Adrenal gland (tissue), 12 donors: ENCODE measurements around the gene AGBL2. TPM values are rescaled to one million over a fixed set of nuclear protein-coding genes. Genes with fewer than 3 reads are reported as not detected.

Experiments
- DNase-seq, 7 donors: peaks; one replicate each; pipeline ENCODE4 v3.0.0-alpha.2; 2019 to 2020
- H3K27ac ChIP-seq, 5 donors: fragments of 200-600 bp; sonication (generic) in 4 of 5; 1 replicate in 3 of 5; 2 replicates in 2 of 5; pipeline versions ENCODE4 v1.5.1 to v1.8.0; 2016 to 2020; ENCODE audit warnings: mild to moderate bottlenecking in 1 of 5
- H3K27me3 ChIP-seq: fragments of 200-600 bp; 2 replicates; pipeline ENCODE4 v1.8.0; 2021
- H3K36me3 ChIP-seq, 2 donors: fragments of 200-600 bp; replicated peaks in 1 of 2; 1 replicate in 1 of 2; 2 replicates in 1 of 2; pipeline versions ENCODE4 v1.5.1 to v1.8.0; 2018 to 2022
- H3K4me1 ChIP-seq, 2 donors: fragments of 200-600 bp; replicated peaks in 1 of 2; 1 replicate in 1 of 2; 2 replicates in 1 of 2; pipeline versions ENCODE4 v1.5.1 to v1.8.0; 2018 to 2021
- H3K4me3 ChIP-seq, 4 donors: fragments of 200-600 bp; sonication (generic) in 3 of 4; one replicate each; pipeline ENCODE4 v1.5.1; 2016 to 2018
- H3K9me3 ChIP-seq, 3 donors: fragments of 200-600 bp; sonication (generic) in 1 of 3; replicated peaks in 1 of 3; 1 replicate in 2 of 3; 2 replicates in 1 of 3; pipeline versions ENCODE4 v1.5.1 to v1.8.0; 2016 to 2021
- POLR2A ChIP-seq, 2 donors: fragments of 450-650 bp; IDR thresholded peaks; one replicate each; pipeline ENCODE4 v1.6.1; 2017; ENCODE audit warnings: antibody characterized with exemption in 2 of 2, mild to moderate bottlenecking in 2 of 2, moderate library complexity in 1 of 2
- WGBS, 4 donors: extraction: QIAGEN DNeasy Blood & Tissue Kit in 2 of 4; methylation state at CpG; one replicate each; pipeline versions ENCODE4 v1.1.5 to v1.1.7; 2013 to 2017; 5-methylcytosine and 5-hydroxymethylcytosine counted together
- intact Hi-C, 2 donors: fragments of 100-400 bp; cut with DNase I; formaldehyde crosslinking; loops; one replicate each; pipeline versions ENCODE4 v1.14.1 to v1.15.0; 2022 to 2023
- polyA plus RNA-seq, 3 donors: library from polyadenylated mRNA; stranded (reverse); fragments of 200-250 nt in 2 of 3; fragments of 350-450 nt in 1 of 3; fragmentation: Illumina TruSeq in 1 of 3; extraction: RNeasy Lipid Tissue Mini Kit (QIAGEN cat#74804) in 1 of 3; gene quantifications; one replicate each; pipeline ENCODE4 v1.2.3, GENCODE V29; 2013 to 2014
- total RNA-seq, 9 donors: library from RNA; depleted of rRNA in 4 of 9; stranded (reverse); fragments of >200 nt in 4 of 9; fragments of 120-200 nt in 1 of 9; fragmentation: NEBNext Ultra II Directional in 1 of 9; extraction: Animal tissue kit (Norgen Biotek cat#: 25700) in 1 of 9; gene quantifications; one replicate each; pipeline versions ENCODE4 v1.1.0 to v1.2.4, GENCODE V29; 2013 to 2023
- TF ChIP-seq, protein P1 (sequence below), 6 experiments: fragments of 450-650 bp in 4 of 6; fragments of 200-600 bp in 2 of 6; sonication (generic) in 1 of 6; IDR thresholded peaks; 1 replicate in 5 of 6; 2 replicates in 1 of 6; pipeline versions ENCODE4 v1.5.1 to v1.8.0; 2016 to 2021; ENCODE audit warnings: antibody characterized with exemption in 6 of 6, mild to moderate bottlenecking in 2 of 6, moderate library complexity in 1 of 6
- donor health status: healthy with polysubstance abuse.
- donor health status: Bipolar disorder and iron deficiency.
- donor health status: DM: yes; HTN: yes; CAD: no.
- donor health status: DM: no; HTN: no; CAD: no.
- donor health status: DM: no; HTN: no; CAD: no.
- donor health status: DM: yes; HTN: yes; CAD: no.

The AGBL2 gene
- total and polyA plus RNA-seq, 12 donors = 0.18 to 11.3 (median 3.4) TPM

- 82 to 87% (median 86%) methylated on average over 10 of the region's 10 CpGs for WGBS, 4 donors
- Histone ChIP-seq H3K9me3 (no peaks in the 10 kb centered on the region), H3K4me3 (no peak overlapping the region), H3K36me3 (peaks cover 0 to 100% of the 10 kb centered on the region in 2 donors), H3K4me1 (no peaks in the 10 kb centered on the region), H3K27me3 (no peaks in the 10 kb centered on the region), H3K27ac (no peak overlapping the region)
- TF ChIP-seq, protein P1, sequence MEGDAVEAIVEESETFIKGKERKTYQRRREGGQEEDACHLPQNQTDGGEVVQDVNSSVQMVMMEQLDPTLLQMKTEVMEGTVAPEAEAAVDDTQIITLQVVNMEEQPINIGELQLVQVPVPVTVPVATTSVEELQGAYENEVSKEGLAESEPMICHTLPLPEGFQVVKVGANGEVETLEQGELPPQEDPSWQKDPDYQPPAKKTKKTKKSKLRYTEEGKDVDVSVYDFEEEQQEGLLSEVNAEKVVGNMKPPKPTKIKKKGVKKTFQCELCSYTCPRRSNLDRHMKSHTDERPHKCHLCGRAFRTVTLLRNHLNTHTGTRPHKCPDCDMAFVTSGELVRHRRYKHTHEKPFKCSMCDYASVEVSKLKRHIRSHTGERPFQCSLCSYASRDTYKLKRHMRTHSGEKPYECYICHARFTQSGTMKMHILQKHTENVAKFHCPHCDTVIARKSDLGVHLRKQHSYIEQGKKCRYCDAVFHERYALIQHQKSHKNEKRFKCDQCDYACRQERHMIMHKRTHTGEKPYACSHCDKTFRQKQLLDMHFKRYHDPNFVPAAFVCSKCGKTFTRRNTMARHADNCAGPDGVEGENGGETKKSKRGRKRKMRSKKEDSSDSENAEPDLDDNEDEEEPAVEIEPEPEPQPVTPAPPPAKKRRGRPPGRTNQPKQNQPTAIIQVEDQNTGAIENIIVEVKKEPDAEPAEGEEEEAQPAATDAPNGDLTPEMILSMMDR (IDR thresholded peaks at IDR 0.05) = no peak
- no peak for TF ChIP-seq POLR2A (IDR thresholded peaks at IDR 0.05)
- DNase-seq = no peak
- intact Hi-C loops = no loop called here
Observed at GRCh38 chr11:47732271-47732670, 17.1 kb upstream of the AGBL2 start.

- DNase-seq = no peak
- no peak for TF ChIP-seq POLR2A (IDR thresholded peaks at IDR 0.05)
- TF ChIP-seq, protein P1 (IDR thresholded peaks at IDR 0.05) = no peak
- no peak overlapping the region for H3K4me3 ChIP-seq
- no peaks in the 10 kb centered on the region for H3K4me1 ChIP-seq
- H3K27me3 ChIP-seq = no peaks in the 10 kb centered on the region
- H3K9me3 ChIP-seq = no peaks in the 10 kb centered on the region
- peaks cover 0 to 98% of the 10 kb centered on the region in 2 donors for H3K36me3 ChIP-seq
- WGBS, 4 donors = 62 to 70% (median 68%) methylated on average over 6 of the region's 6 CpGs
- peak overlapping the region in 1 of 5 donors; percentile 23 for H3K27ac ChIP-seq
- intact Hi-C loops = no loop called here
Observed at GRCh38 chr11:47731475-47731874, 16.3 kb upstream of the AGBL2 start.

- peak in 6 of 7 donors; percentile 33 to 74 (median 64) for DNase-seq
- TF ChIP-seq POLR2A (IDR thresholded peaks at IDR 0.05) = no peak
- TF ChIP-seq, protein P1 (IDR thresholded peaks at IDR 0.05) = no peak
- WGBS, 4 donors = 67 to 76% (median 68%) methylated on average over 12 of the region's 12 CpGs
- H3K27ac ChIP-seq = peak overlapping the region in 2 of 5 donors; percentile 28 to 47
- H3K27me3 ChIP-seq = no peaks in the 10 kb centered on the region
- peaks cover 0 to 97% of the 10 kb centered on the region in 2 donors for H3K36me3 ChIP-seq
- intact Hi-C loops = no loop called here
- H3K4me1 ChIP-seq = peaks cover 10 to 21% of the 10 kb centered on the region in 2 donors
- no peaks in the 10 kb centered on the region for H3K9me3 ChIP-seq
- H3K4me3 ChIP-seq = no peak overlapping the region
Observed at GRCh38 chr11:47726878-47727514, 11.8 kb upstream of the AGBL2 start.

DNA sequence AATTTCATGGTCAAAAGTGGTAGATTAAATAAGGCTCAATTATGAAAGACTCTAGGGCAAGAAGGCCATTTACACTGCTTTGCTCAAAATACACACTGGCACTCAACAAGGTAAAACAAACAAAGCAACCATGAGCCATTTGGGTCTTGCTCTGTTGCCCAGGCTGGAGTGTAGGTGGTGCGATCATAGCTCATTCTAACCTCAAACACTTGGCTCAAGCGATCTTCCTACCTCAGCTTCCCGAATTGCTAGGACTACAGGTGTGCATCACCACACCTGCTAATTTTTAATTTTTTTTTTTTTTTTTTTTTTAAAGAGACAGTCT, 10.9 kb upstream of the AGBL2 start:
- no peaks in the 10 kb centered on the region for H3K27me3 ChIP-seq
- intact Hi-C loops = no loop called here
- peak overlapping the region in 2 of 5 donors; percentile 12 to 17 for H3K27ac ChIP-seq
- H3K4me1 ChIP-seq = peaks cover 10 to 21% of the 10 kb centered on the region in 2 donors
- H3K4me3 ChIP-seq = no peak overlapping the region
- TF ChIP-seq, protein P1 (IDR thresholded peaks at IDR 0.05) = no peak
- no peak for TF ChIP-seq POLR2A (IDR thresholded peaks at IDR 0.05)
- WGBS, 4 donors = 96 to 99% (median 97%) methylated on average over 3 of the region's 3 CpGs
- H3K9me3 ChIP-seq = no peaks in the 10 kb centered on the region
- no peak for DNase-seq
- H3K36me3 ChIP-seq = peaks cover 0 to 94% of the 10 kb centered on the region in 2 donors
